H1 (cell line): ENCODE results near the gene POU5F1. TPM values are rescaled to one million over a fixed set of nuclear protein-coding genes. Genes with fewer than 3 reads are reported as not detected.
A peak's percentile ranks its signal among the peaks of the same experiment; 100 is the strongest.

ENCODE experiments used
- CHD1 ChIP-seq: IDR thresholded peaks from 2 replicates; pipeline ENCODE4 v1.6.1; 2012; ENCODE audit warnings: low read depth, low read length, improper control_type of control experiment
- CHD7 ChIP-seq: fragments of 300-600 bp; sonication (generic); IDR thresholded peaks from 2 replicates; pipeline ENCODE4 v1.7.1; 2012; ENCODE audit warnings: low read length, moderate library complexity, mild to moderate bottlenecking, inconsistent platforms; ENCODE audit not compliant: insufficient replicate concordance
- CTBP2 ChIP-seq: IDR thresholded peaks from 2 replicates; pipeline ENCODE4 v1.7.0; 2011; ENCODE audit warnings: borderline replicate concordance, mild to moderate bottlenecking, moderate library complexity, mixed read lengths, low read length; ENCODE audit not compliant: insufficient read depth, insufficient read length
- NRF1 ChIP-seq: IDR thresholded peaks from 2 replicates; pipeline ENCODE4 v1.6.1; 2011; ENCODE audit warnings: mild to moderate bottlenecking, low read depth, low read length, improper control_type of control experiment
- RAD21 ChIP-seq, 2 experiments: IDR thresholded peaks in 1 of 2; conservative IDR thresholded peaks in 1 of 2; 2 replicates each; pipeline ENCODE4 v1.6.1; 2011; ENCODE audit warnings: low read depth in 2 of 2, low read length in 2 of 2, improper control_type of control experiment in 1 of 2, inconsistent platforms in 1 of 2, mild to moderate bottlenecking in 1 of 2, moderate library complexity in 1 of 2
- RXRA ChIP-seq: IDR thresholded peaks from 2 replicates; pipeline ENCODE4 v1.6.1; 2011; ENCODE audit warnings: low read depth, mild to moderate bottlenecking, low read length, moderate library complexity; ENCODE audit not compliant: insufficient read depth
- TAF1 ChIP-seq: IDR thresholded peaks from 2 replicates; pipeline ENCODE4 v1.6.1; 2011; ENCODE audit warnings: mild to moderate bottlenecking, low read depth, low read length
- ZNF274 ChIP-seq: IDR thresholded peaks from 2 replicates; pipeline ENCODE4 v1.7.0; 2012; ENCODE audit warnings: low read length, borderline replicate concordance; ENCODE audit errors: extremely low read depth
- polyA plus RNA-seq, 7 experiments: library from polyadenylated mRNA; depleted of rRNA in 3 of 7; stranded (reverse) in 5 of 7; unstranded in 2 of 7; fragments of >200 nt in 5 of 7; fragments of 200-250 nt in 2 of 7; gene quantifications; 1 replicate in 5 of 7; 2 replicates in 1 of 7; 4 replicates in 1 of 7; pipeline versions ENCODE4 v1.2.1 to v1.2.3, GENCODE V29; 2011 to 2013; ENCODE audit warnings: missing spikeins in 2 of 7, mixed read lengths in 2 of 7
- total RNA-seq: library from RNA; stranded (reverse); fragmentation: NEBNext Ultra II Directional; extraction: Animal tissue kit (Norgen Biotek cat#: 25700); gene quantifications from 2 replicates; pipeline ENCODE4 v1.2.1, GENCODE V29; 2021

Gene POU5F1
- total and polyA plus RNA-seq, 2 of the 8 experiments (the other 6 are each of a cell fraction or from before 2014, with no cell fraction given): 2,437 to 2,526 TPM

GRCh38 chr6:31197559-31198305 is 27.2 kb upstream of the POU5F1 start (continued):
- TF ChIP-seq CHD7 (no peak), CTBP2 (no peak), NRF1 (no peak), TAF1 (0 out of 2 replicates have a peak, but pooled peaks have one; percentile 29), CHD1 (no peak), ZNF274 (no peak), RAD21 (IDR thresholded peaks at IDR 0.05 in 1 of 2, conservative IDR thresholded peaks at IDR 0.05 in 1 of 2; ENCODE audit: low read depth in 2 of 2, low read length in 2 of 2) (peak; percentile 1 to 11; a peak in 1 of 4 replicates), RXRA (no peak)
- TF ChIP-seq, all 59 proteins: peak for 8
